K562 (cell line): ENCODE results near the gene PAAF1. TPM values are rescaled to one million over a fixed set of nuclear protein-coding genes. Genes with fewer than 3 reads are reported as not detected.
A peak's percentile ranks its signal among the peaks of the same experiment; 100 is the strongest.

Experiments used
- BRCA1 ChIP-seq, 2 experiments: fragments of 450-650 bp in 1 of 2; sonication (generic) in 1 of 2; formaldehyde crosslinking in 1 of 2; IDR thresholded peaks; 2 replicates each; pipeline versions ENCODE4 v1.5.0 to v1.6.1; 2017 to 2020; ENCODE audit warnings: mild to moderate bottlenecking in 1 of 2, missing genetic modification reagents in 1 of 2
- CLOCK ChIP-seq: fragments of 250-450 bp; sonication (Bioruptor Pico); IDR thresholded peaks from 2 replicates; pipeline ENCODE4 v1.4.0; 2020; ENCODE audit warnings: mild to moderate bottlenecking, moderate library complexity, borderline replicate concordance
- ELK3 ChIP-seq: fragments of 450-650 bp; formaldehyde crosslinking; IDR thresholded peaks from 2 replicates; pipeline ENCODE4 v1.4.0; 2020; ENCODE audit warnings: mild to moderate bottlenecking
- GMEB1 ChIP-seq: fragments of 250-450 bp; sonication (Bioruptor Pico); IDR thresholded peaks from 2 replicates; pipeline ENCODE4 v1.4.0; 2020; ENCODE audit warnings: mild to moderate bottlenecking
- KDM5B ChIP-seq: fragments of 200-600 bp; sonication (generic); IDR thresholded peaks from 2 replicates; pipeline ENCODE4 v1.6.1; 2012; ENCODE audit warnings: low read depth, mild to moderate bottlenecking, moderate library complexity, low read length, control low read depth, inconsistent platforms; ENCODE audit not compliant: insufficient replicate concordance
- KHSRP ChIP-seq: fragments of 450-650 bp; IDR thresholded peaks from 2 replicates; pipeline ENCODE4 v1.6.1; 2017
- MED1 ChIP-seq: sonication (generic); formaldehyde crosslinking; IDR thresholded peaks from 2 replicates; pipeline ENCODE4 v1.8.1; 2023; ENCODE audit warnings: missing genetic modification reagents, borderline replicate concordance
- MEF2D ChIP-seq: conservative IDR thresholded peaks from 2 replicates; pipeline ENCODE4 v1.6.1; 2016; ENCODE audit warnings: low read depth, missing genetic modification characterization, missing compliant biosample characterization
- NCOA2 ChIP-seq, 2 experiments: fragments of 450-650 bp; IDR thresholded peaks; 2 replicates each; pipeline ENCODE4 v1.6.1; 2018; ENCODE audit warnings: mild to moderate bottlenecking in 2 of 2, moderate library complexity in 1 of 2; ENCODE audit not compliant: partially characterized antibody in 2 of 2
- NR2C1 ChIP-seq, 2 experiments: fragments of 450-650 bp; IDR thresholded peaks; 2 replicates each; pipeline ENCODE4 v1.6.1; 2017; ENCODE audit warnings: mild to moderate bottlenecking in 2 of 2, antibody characterized with exemption in 1 of 2, inconsistent platforms in 1 of 2, missing compliant biosample characterization in 1 of 2, missing genetic modification characterization in 1 of 2
- PBX2 ChIP-seq, 2 experiments: IDR thresholded peaks in 1 of 2; conservative IDR thresholded peaks in 1 of 2; 2 replicates each; pipeline ENCODE4 v1.6.1; 2016; ENCODE audit warnings: low read depth in 2 of 2, mild to moderate bottlenecking in 1 of 2, missing compliant biosample characterization in 1 of 2, missing genetic modification characterization in 1 of 2, moderate library complexity in 1 of 2
- PCBP1 ChIP-seq: fragments of 200-400 bp; formaldehyde crosslinking; IDR thresholded peaks from 2 replicates; pipeline ENCODE4 v1.6.1; 2018; ENCODE audit warnings: mild to moderate bottlenecking, low read depth, low read length; ENCODE audit not compliant: poor library complexity, severe bottlenecking
- POLR2A ChIP-seq: fragments of 450-650 bp; conservative IDR thresholded peaks from 2 replicates; pipeline ENCODE4 v1.6.1; 2016
- PURB ChIP-seq: sonication (generic); formaldehyde crosslinking; IDR thresholded peaks from 2 replicates; pipeline ENCODE4 v1.9.0; 2021; ENCODE audit warnings: low read depth, mild to moderate bottlenecking, missing genetic modification reagents
- SIN3B ChIP-seq: fragments of 450-650 bp; IDR thresholded peaks from 2 replicates; pipeline ENCODE4 v1.6.1; 2017; ENCODE audit warnings: low read depth, mild to moderate bottlenecking, moderate library complexity
- SNIP1 ChIP-seq: fragments of 450-650 bp; IDR thresholded peaks from 2 replicates; pipeline ENCODE4 v1.7.1; 2017; ENCODE audit warnings: low read depth, mild to moderate bottlenecking
- STAG1 ChIP-seq: sonication (generic); formaldehyde crosslinking; IDR thresholded peaks from 2 replicates; pipeline ENCODE4 v1.5.0; 2020; ENCODE audit warnings: missing genetic modification reagents, borderline replicate concordance
- ZNF124 ChIP-seq: sonication (generic); formaldehyde crosslinking; IDR thresholded peaks from 2 replicates; pipeline ENCODE4 v1.8.1; 2022; ENCODE audit warnings: missing genetic modification reagents
- ZNF445 ChIP-seq: fragments of 250-450 bp; sonication (Bioruptor Pico); IDR thresholded peaks from 2 replicates; pipeline ENCODE4 v1.4.0; 2020; ENCODE audit warnings: low read depth, mild to moderate bottlenecking, moderate library complexity
- polyA plus RNA-seq, 8 experiments: library from polyadenylated mRNA; depleted of rRNA in 4 of 8; stranded (reverse) in 5 of 8; unstranded in 3 of 8; fragments of >200 nt; fragmentation: Nextera tagmentation in 2 of 8; fragmentation: Illumina TruSeq in 1 of 8; extraction: Ambion mirVana in 2 of 8; extraction: Trizol in 1 of 8; gene quantifications; 2 replicates each; pipeline versions ENCODE4 v1.2.1 to v1.2.3, GENCODE V29; 2011 to 2014; ENCODE audit warnings: inconsistent platforms in 1 of 8, missing spikeins in 1 of 8
- total RNA-seq, 7 experiments: library from RNA; depleted of rRNA in 6 of 7; stranded (reverse); fragments of >200 nt in 6 of 7; fragmentation: Illumina TruSeq in 2 of 7; extraction: Trizol in 2 of 7; gene quantifications; 2 replicates each; pipeline versions ENCODE4 v1.2.1 to v1.2.3, GENCODE V29; 2011 to 2021; ENCODE audit warnings: low replicate concordance in 1 of 7

Gene PAAF1
- total and polyA plus RNA-seq, 9 of the 15 experiments (the other 6 are each of a cell fraction or from before 2014, with no cell fraction given): 13.5 to 78.6 (median 23.3) TPM

GRCh38 chr11:73851046-73851764, 25.6 kb upstream of the PAAF1 start (continued):
- no peak for TF ChIP-seq GMEB1 (CRISPR knock-in tag)
- no peak for TF ChIP-seq PCBP1
- TF ChIP-seq STAG1 (CRISPR knock-in tag): no peak
- TF ChIP-seq ZNF124: no peak
- TF ChIP-seq MEF2D: 0 out of 2 replicates have a peak, but pooled peaks have one; percentile 50
- no peak for TF ChIP-seq KDM5B
- TF ChIP-seq POLR2A: no peak
- no peak for TF ChIP-seq NR2C1 (IDR thresholded peaks at IDR 0.05)
- no peak for TF ChIP-seq NR2C1 (tag; IDR thresholded peaks at IDR 0.05)
- TF ChIP-seq PURB (CRISPR knock-in tag): no peak
- no peak for TF ChIP-seq KHSRP
- no peak for TF ChIP-seq ELK3 (CRISPR knock-in tag)
- no peak for TF ChIP-seq BRCA1 (IDR thresholded peaks at IDR 0.05)
- TF ChIP-seq BRCA1 (CRISPR knock-in tag; IDR thresholded peaks at IDR 0.05): no peak
- TF ChIP-seq SNIP1: no peak
- TF ChIP-seq ZNF445 (CRISPR knock-in tag): no peak
- no peak for TF ChIP-seq SIN3B
- no peak for TF ChIP-seq PBX2 (CRISPR knock-in tag; IDR thresholded peaks at IDR 0.05; ENCODE audit: low read depth)
- peak; percentile 84 for TF ChIP-seq PBX2 (tag; conservative IDR thresholded peaks at IDR 0.05; ENCODE audit: low read depth)
- TF ChIP-seq CLOCK (CRISPR knock-in tag): no peak
- TF ChIP-seq MED1: no peak
- TF ChIP-seq NCOA2 (IDR thresholded peaks at IDR 0.05; ENCODE audit: partially characterized antibody in 2 of 2): no peak
